ENCODE results near the gene SLC66A1. TPM values are rescaled to one million over a fixed set of nuclear protein-coding genes. Genes with fewer than 3 reads are reported as not detected.

SLC66A1 gene
- total RNA-seq, 1 experiment from 2014 or later, result 22.5 TPM

GRCh38 chr1:19333587-19334354, 21.6 kb downstream of the SLC66A1 start:
- peaks cover 0 to 9% (median 0%) of the 10 kb centered on the region in 3 experiments; a peak in 2 of 7 replicates for H3K36me3 Mint-ChIP-seq (ENCODE audit: insufficient read depth in 1 of 3, low read depth in 3 of 3)
- TF ChIP-seq CTCF (conservative IDR thresholded peaks at IDR 0.05), result no peak
- H3T11ph ChIP-seq (ENCODE audit: low read length), result no peak overlapping the region
- H3K4me1 Mint-ChIP-seq, result peaks cover 11 to 15% of the 10 kb centered on the region in 2 experiments
- H4K20me1 ChIP-seq (ENCODE audit: control insufficient read depth, insufficient read depth, insufficient read length), result no peaks in the 10 kb centered on the region
- no peak overlapping the region for H3K14ac ChIP-seq (ENCODE audit: insufficient read depth, low read length)
- H3K4ac ChIP-seq (ENCODE audit: low read depth, low read length), result no peak overlapping the region
- no peak overlapping the region for H3K27ac Mint-ChIP-seq
- H3K23me2 ChIP-seq (ENCODE audit: insufficient read length, low read depth, low read length, poor library complexity, severe bottlenecking), result no peaks in the 10 kb centered on the region
- H3K4me1 ChIP-seq (ENCODE audit: insufficient read depth, low read length), result no peaks in the 10 kb centered on the region
- no peak overlapping the region for H3K18ac ChIP-seq (ENCODE audit: insufficient read length, low read depth, low read length)
- DNase-seq, result no peak
- no peak overlapping the region for H2BK12ac ChIP-seq (ENCODE audit: insufficient read length, low read depth, low read length)
- H2AK5ac ChIP-seq (ENCODE audit: insufficient read length, low read length), result no peak overlapping the region
- no peak overlapping the region for H2AFZ ChIP-seq (ENCODE audit: low read length)
- H4K91ac ChIP-seq (ENCODE audit: insufficient read length, low read depth, low read length), result no peak overlapping the region
- H2BK5ac ChIP-seq (ENCODE audit: insufficient read length, low read length), result no peak overlapping the region
- no peak overlapping the region for H3K4me2 ChIP-seq (ENCODE audit: insufficient read depth, insufficient read length, low read length)
- no peak overlapping the region for H2BK120ac ChIP-seq (ENCODE audit: low read depth, low read length, poor library complexity, severe bottlenecking)
- H3K27ac ChIP-seq (ENCODE audit: insufficient read length, low read depth, low read length), result no peak overlapping the region
- H3K9me3 Mint-ChIP-seq, result no peaks in the 10 kb centered on the region
- H3K79me1 ChIP-seq (ENCODE audit: insufficient read depth, low read depth, low read length, poor library complexity, severe bottlenecking), result no peaks in the 10 kb centered on the region
- H3K79me2 ChIP-seq (ENCODE audit: insufficient read depth, low read length), result no peaks in the 10 kb centered on the region
- H3K9ac ChIP-seq (ENCODE audit: extremely low read depth, insufficient read length, low read length), result no peak overlapping the region
- no peak overlapping the region for H2BK20ac ChIP-seq (ENCODE audit: low read depth, low read length, poor library complexity, severe bottlenecking)
- no peaks in the 10 kb centered on the region for H3K27me3 ChIP-seq (ENCODE audit: insufficient read depth, low read length)
- H3K56ac ChIP-seq (ENCODE audit: insufficient read length, low read depth, low read length), result no peak overlapping the region
- no peak overlapping the region; a peak in 1 of 5 replicates for H3K4me3 Mint-ChIP-seq
- no peak overlapping the region for H4K8ac ChIP-seq (replicated peaks; ENCODE audit: insufficient read length, low read depth, low read length)
- H2BK15ac ChIP-seq (ENCODE audit: low read depth, low read length), result no peak overlapping the region
- no CpG with 5 or more reads among the region's 9 CpGs for WGBS (ENCODE audit: extremely low coverage, insufficient read length, low lambda C conversion rate)
- no peaks in the 10 kb centered on the region; the same call in 1 of the 2 replicates for H3K27me3 Mint-ChIP-seq (ENCODE audit: low read depth)
- no peak overlapping the region for H4K5ac ChIP-seq (ENCODE audit: insufficient read length, low read depth, low read length)
- no peak overlapping the region for H3K23ac ChIP-seq (ENCODE audit: insufficient read length, low read depth, low read length)
- H3K9me3 ChIP-seq (ENCODE audit: control insufficient read depth, low read depth, low read length), result no peaks in the 10 kb centered on the region
